PC-3 (cell line): ENCODE data around the gene COPRS. TPM values are rescaled to one million over a fixed set of nuclear protein-coding genes. Genes with fewer than 3 reads are reported as not detected.

Experiments
- ATAC-seq: fragments of 200-7000 bp; cut with Tn5 transposase; 2 replicates; pipeline ENCODE4 v1.9.1; 2020; ENCODE audit warnings: mild to moderate bottlenecking, moderate library complexity
- BruUV-seq: library from RNA; stranded (reverse); fragments of 400-500 nt; replicated peaks from 2 replicates; lab custom pipeline; 2021; lab: Mats Ljungman, UMichigan
- CTCF ChIA-PET: fragments of 300-600 bp; sonication (Branson Sonifier 250); formaldehyde crosslinking; loops from one replicate; lab custom pipeline; 2022; ENCODE audit warnings: antibody characterized with exemption; lab: Charles Lee
- POLR2A ChIA-PET: fragments of 300-600 bp; sonication (Branson Sonifier 250); formaldehyde crosslinking; loops from one replicate; lab custom pipeline; 2022; ENCODE audit warnings: antibody characterized with exemption; ENCODE audit not compliant: unreplicated experiment; lab: Charles Lee
- DNase-seq: peaks from one replicate; pipeline ENCODE4 v3.0.0-alpha.2; 2015
- H2AFZ ChIP-seq: fragments of 300-600 bp; sonication (generic); 2 replicates; pipeline ENCODE4 v1.6.0; 2016; ENCODE audit warnings: antibody characterized with exemption, low read length
- H3F3A ChIP-seq: fragments of 300-600 bp; sonication (generic); one replicate; pipeline ENCODE4 v1.6.0; 2017; ENCODE audit warnings: antibody characterized with exemption, low read length, control low read depth, mild to moderate bottlenecking; ENCODE audit not compliant: unreplicated experiment
- H3K27ac ChIP-seq: fragments of 300-600 bp; sonication (generic); 2 replicates; pipeline ENCODE4 v1.5.1; 2016; ENCODE audit warnings: mild to moderate bottlenecking, low read length
- H3K27me3 ChIP-seq: fragments of 300-600 bp; sonication (generic); 2 replicates; pipeline ENCODE4 v1.6.1; 2016; ENCODE audit warnings: low read length, mixed read lengths
- H3K36me3 ChIP-seq: fragments of 300-600 bp; sonication (generic); 2 replicates; pipeline ENCODE4 v1.6.1; 2016; ENCODE audit warnings: low read depth, mixed run types, low read length, mixed read lengths
- H3K4me1 ChIP-seq: fragments of 300-600 bp; sonication (generic); 2 replicates; pipeline ENCODE4 v1.5.1; 2016; ENCODE audit warnings: low read length; ENCODE audit not compliant: insufficient read depth
- H3K4me2 ChIP-seq: fragments of 300-600 bp; sonication (generic); 2 replicates; pipeline ENCODE4 v1.6.0; 2016; ENCODE audit warnings: low read length
- H3K4me3 ChIP-seq: fragments of 300-600 bp; sonication (generic); 2 replicates; pipeline ENCODE4 v1.5.1; 2016; ENCODE audit warnings: mild to moderate bottlenecking, low read length, mixed read lengths
- H3K79me2 ChIP-seq: fragments of 300-600 bp; sonication (generic); 2 replicates; pipeline ENCODE4 v1.6.1; 2017; ENCODE audit warnings: low read length, mixed read lengths
- H3K9ac ChIP-seq: fragments of 300-600 bp; sonication (generic); 2 replicates; pipeline ENCODE4 v1.6.0; 2016; ENCODE audit warnings: mild to moderate bottlenecking, low read length
- H3K9me2 ChIP-seq: fragments of 300-600 bp; sonication (generic); replicated peaks from 2 replicates; pipeline ENCODE4 v1.6.1; 2016; ENCODE audit warnings: mixed run types, low read length, mixed read lengths
- H3K9me3 ChIP-seq: fragments of 300-600 bp; sonication (generic); 2 replicates; pipeline ENCODE4 v1.6.1; 2016; ENCODE audit warnings: low read length, mixed read lengths
- H4K20me1 ChIP-seq: fragments of 300-600 bp; sonication (generic); 2 replicates; pipeline ENCODE4 v1.6.1; 2016; ENCODE audit warnings: low read length, mixed read lengths
- CTCF ChIP-seq: fragments of 300-600 bp; sonication (generic); conservative IDR thresholded peaks from 2 replicates; pipeline ENCODE4 v1.5.1; 2017; ENCODE audit warnings: antibody characterized with exemption, low read depth, mild to moderate bottlenecking, low read length
- EZH2 ChIP-seq: fragments of 300-600 bp; sonication (generic); IDR thresholded peaks from one replicate; pipeline ENCODE4 v1.6.1; 2017; ENCODE audit warnings: antibody characterized with exemption, mild to moderate bottlenecking, low read length; ENCODE audit not compliant: unreplicated experiment
- EZH2phosphoT487 ChIP-seq: fragments of 300-600 bp; sonication (generic); IDR thresholded peaks from 2 replicates; pipeline ENCODE4 v1.6.1; 2018; ENCODE audit warnings: mild to moderate bottlenecking, antibody characterized with exemption, low read length, borderline replicate concordance
- intact Hi-C: fragments of 100-400 bp; cut with micrococcal nuclease; formaldehyde crosslinking; loops from 2 replicates; pipeline ENCODE4 v1.9.0; 2023
- total RNA-seq: library from RNA; depleted of rRNA; stranded (reverse); fragments of >200 nt; gene quantifications from 2 replicates; pipeline ENCODE4 v1.2.3, GENCODE V29; 2014

COPRS gene
- total RNA-seq, 1 experiment from 2014 or later: 79.0 TPM

DNA sequence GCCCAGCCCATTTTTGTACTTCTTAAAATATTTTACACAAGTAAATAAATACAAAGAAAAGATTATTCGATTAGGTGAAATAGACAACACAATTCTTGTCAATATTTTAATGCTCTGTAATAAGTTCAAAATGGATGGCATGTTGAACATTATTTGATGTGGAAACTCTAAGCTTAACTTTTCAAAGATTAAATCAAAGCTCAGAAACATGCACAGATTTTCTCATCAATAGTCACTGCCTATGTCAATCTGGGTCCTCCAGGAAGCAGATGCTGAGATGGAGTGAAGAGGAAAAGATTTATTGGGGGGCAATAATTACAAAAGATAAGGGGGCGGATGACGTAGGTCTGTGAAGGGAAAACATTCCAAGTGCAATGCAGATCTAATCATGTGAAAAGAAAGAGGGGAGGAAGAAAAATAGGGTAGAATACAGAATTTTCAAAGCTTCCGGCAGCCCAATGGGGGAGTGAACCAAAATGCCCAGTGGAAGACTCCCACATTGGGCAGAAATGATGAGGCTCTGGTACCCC, 50.5 kb downstream of the COPRS start:
- H3K9ac ChIP-seq: no peak overlapping the region
- intact Hi-C loops: no loop called here
- H3K4me2 ChIP-seq: no peak overlapping the region
- H3K27me3 ChIP-seq: no peaks in the 10 kb centered on the region
- ChIA-PET CTCF (no interaction called here), POLR2A (no interaction called here)
- no peaks in the 10 kb centered on the region for H3K9me3 ChIP-seq
- no peaks in the 10 kb centered on the region for H3F3A ChIP-seq
- H4K20me1 ChIP-seq: no peaks in the 10 kb centered on the region
- H3K4me1 ChIP-seq: peaks cover 5% of the 10 kb centered on the region; the same call in 1 of the 2 replicates
- no peak overlapping the region for H2AFZ ChIP-seq
- H3K27ac ChIP-seq: no peak overlapping the region
- H3K4me3 ChIP-seq: no peak overlapping the region
- H3K36me3 ChIP-seq: no peaks in the 10 kb centered on the region
- no peak for ATAC-seq
- H3K79me2 ChIP-seq: no peaks in the 10 kb centered on the region
- no peaks in the 10 kb centered on the region for H3K9me2 ChIP-seq
- no peak for DNase-seq
- no TSS peak for BruUV-seq
- TF ChIP-seq CTCF: no peak
- TF ChIP-seq EZH2phosphoT487: no peak
- TF ChIP-seq EZH2: no peak

DNA sequence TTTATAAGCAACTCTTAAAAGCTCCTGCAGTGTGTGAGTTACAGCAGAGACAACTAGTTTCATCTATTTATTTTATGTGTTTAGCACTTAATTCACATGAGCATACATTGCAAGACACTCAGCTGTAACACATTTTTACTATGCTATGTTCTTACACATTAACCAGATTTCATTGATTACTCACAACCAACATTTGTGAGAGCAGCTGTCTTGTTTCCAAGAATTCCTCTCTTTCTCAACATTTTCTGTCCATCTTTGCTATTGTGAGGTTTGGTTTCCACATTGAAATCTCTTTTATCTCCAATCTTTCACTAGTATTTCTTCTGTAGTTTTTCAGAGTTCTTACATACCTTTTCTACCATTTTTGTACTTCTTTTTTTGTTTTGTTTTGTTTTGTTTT, 51.2 kb downstream of the COPRS start:
- DNase-seq: no peak
- intact Hi-C loops: no loop called here
- POLR2A ChIA-PET: no interaction called here

More for the DNA sequence above, 51.2 kb downstream of the COPRS start:
- Histone ChIP-seq H3K36me3 (no peaks in the 10 kb centered on the region), H3K4me3 (no peak overlapping the region), H3F3A (no peaks in the 10 kb centered on the region), H3K4me2 (no peak overlapping the region), H3K27ac (no peak overlapping the region), H3K9me2 (no peaks in the 10 kb centered on the region), H3K79me2 (no peaks in the 10 kb centered on the region), H3K9me3 (no peaks in the 10 kb centered on the region), H3K4me1 (peaks cover 6% of the 10 kb centered on the region; the same call in 1 of the 2 replicates), H2AFZ (no peak overlapping the region), H4K20me1 (no peaks in the 10 kb centered on the region), H3K9ac (no peak overlapping the region), H3K27me3 (no peaks in the 10 kb centered on the region)
- no peak for ATAC-seq
- TF ChIP-seq EZH2 (no peak), CTCF (no peak), EZH2phosphoT487 (no peak)
- CTCF ChIA-PET: no interaction called here
- BruUV-seq: no TSS peak
